SK-N-SH (cell line): ENCODE results near the gene CSTB. TPM values are rescaled to one million over a fixed set of nuclear protein-coding genes. Genes with fewer than 3 reads are reported as not detected.

Experiments
- CTCF ChIA-PET: fragments of 300-600, 350-600 bp; formaldehyde crosslinking; extraction: SDS; loops from one replicate; lab custom pipeline; 2021; lab: Yijun Ruan, JAX
- POLR2A ChIA-PET: fragments of 350-600 bp; sonication (Branson Sonifier 250); formaldehyde crosslinking; extraction: SDS; loops from one replicate; lab custom pipeline; 2020; ENCODE audit warnings: antibody characterized with exemption, inconsistent platforms; lab: Yijun Ruan, JAX
- DNase-seq: peaks from one replicate; pipeline ENCODE4 v3.0.0; 2012
- H2AFZ ChIP-seq: fragments of 200-600 bp; sonication (generic); 2 replicates; pipeline ENCODE4 v1.8.1; 2016; ENCODE audit warnings: antibody characterized with exemption, mild to moderate bottlenecking, low read depth
- H3F3A ChIP-seq: fragments of 200-600 bp; sonication (generic); replicated peaks from 2 replicates; pipeline ENCODE3; 2016; ENCODE audit warnings: antibody characterized with exemption, mild to moderate bottlenecking; ENCODE audit not compliant: insufficient read depth
- H3K27ac ChIP-seq, 2 experiments: fragments of 200-500 bp in 1 of 2; fragments of 200-600 bp in 1 of 2; sonication (Bioruptor generic) in 1 of 2; sonication (generic), shearing (Covaris generic) in 1 of 2; 2 replicates each; pipeline versions ENCODE4 v1.5.1 to v1.6.1; 2014 to 2016; ENCODE audit warnings: low read depth in 2 of 2, inconsistent platforms in 1 of 2, low read length in 1 of 2, mild to moderate bottlenecking in 1 of 2, mixed read lengths in 1 of 2
- H3K27me3 ChIP-seq: fragments of 200-600 bp; sonication (generic), shearing (Covaris generic); 2 replicates; pipeline ENCODE4 v1.6.1; 2016; ENCODE audit warnings: mixed run types; ENCODE audit not compliant: insufficient read depth
- H3K36me3 ChIP-seq, 2 experiments: fragments of 200-500 bp in 1 of 2; fragments of 200-600 bp in 1 of 2; sonication (Bioruptor generic) in 1 of 2; sonication (generic) in 1 of 2; replicated peaks in 1 of 2; 2 replicates each; pipeline versions ENCODE3 to v1.5.1; 2014 to 2016; ENCODE audit warnings: low read length in 1 of 2, mild to moderate bottlenecking in 1 of 2; ENCODE audit not compliant: insufficient read depth in 2 of 2, control insufficient read depth in 1 of 2
- H3K4me1 ChIP-seq, 2 experiments: fragments of 200-500 bp in 1 of 2; fragments of 200-600 bp in 1 of 2; sonication (Bioruptor generic) in 1 of 2; sonication (generic), shearing (Covaris generic) in 1 of 2; 2 replicates each; pipeline versions ENCODE4 v1.5.1 to v1.6.1; 2014 to 2016; ENCODE audit warnings: low read depth in 1 of 2, low read length in 1 of 2, mixed run types in 1 of 2; ENCODE audit not compliant: insufficient read depth in 2 of 2, control insufficient read depth in 1 of 2
- H3K4me2 ChIP-seq: fragments of 200-600 bp; sonication (generic), shearing (Covaris generic); 2 replicates; pipeline ENCODE4 v1.6.1; 2017; ENCODE audit warnings: mixed run types
- H3K4me3 ChIP-seq, 2 experiments: fragments of 200-500 bp in 1 of 2; fragments of 200-600 bp in 1 of 2; sonication (Bioruptor generic) in 1 of 2; sonication (generic), shearing (Covaris generic) in 1 of 2; 2 replicates each; pipeline versions ENCODE4 v1.5.1 to v1.8.1; 2014 to 2016; ENCODE audit warnings: low read depth in 2 of 2, inconsistent platforms in 1 of 2, low read length in 1 of 2, mild to moderate bottlenecking in 1 of 2, mixed read lengths in 1 of 2, moderate library complexity in 1 of 2
- H3K79me2 ChIP-seq: fragments of 200-600 bp; sonication (generic); 2 replicates; pipeline ENCODE4 v1.8.1; 2017; ENCODE audit warnings: mild to moderate bottlenecking; ENCODE audit not compliant: insufficient read depth
- H3K9ac ChIP-seq: fragments of 200-600 bp; sonication (generic); 2 replicates; pipeline ENCODE4 v1.6.1; 2017; ENCODE audit warnings: mixed run types
- H3K9me2 ChIP-seq: fragments of 200-600 bp; sonication (generic); 2 replicates; pipeline ENCODE4 v1.6.1; 2017; ENCODE audit warnings: mixed run types
- H3K9me3 ChIP-seq: fragments of 200-600 bp; sonication (generic); 2 replicates; pipeline ENCODE4 v1.6.1; 2017; ENCODE audit warnings: mixed run types, mild to moderate bottlenecking, moderate library complexity
- H4K20me1 ChIP-seq: fragments of 200-600 bp; sonication (generic); 2 replicates; pipeline ENCODE4 v1.6.1; 2017; ENCODE audit warnings: mild to moderate bottlenecking, mixed run types; ENCODE audit not compliant: insufficient read depth
- CHD2 ChIP-seq: fragments of 150-350 bp; IDR thresholded peaks from 2 replicates; pipeline ENCODE4 v1.6.1; 2018; ENCODE audit warnings: low read length; ENCODE audit not compliant: partially characterized antibody
- EZH2phosphoT487 ChIP-seq: fragments of 200-600 bp; sonication (generic); IDR thresholded peaks from 2 replicates; pipeline ENCODE4 v1.6.1; 2017; ENCODE audit warnings: low read depth, mixed run types, mild to moderate bottlenecking, antibody characterized with exemption, moderate library complexity, borderline replicate concordance
- FOXJ3 ChIP-seq: sonication (generic); formaldehyde crosslinking; IDR thresholded peaks from 2 replicates; pipeline ENCODE4 v1.5.1; 2020; ENCODE audit warnings: mild to moderate bottlenecking, missing genetic modification reagents
- GABPA ChIP-seq: IDR thresholded peaks from 2 replicates; pipeline ENCODE4 v1.4.0; 2012; ENCODE audit warnings: low read depth, mild to moderate bottlenecking
- GATA2 ChIP-seq: sonication (generic); formaldehyde crosslinking; IDR thresholded peaks from 2 replicates; pipeline ENCODE4 v1.5.0; 2020; ENCODE audit warnings: mild to moderate bottlenecking, missing genetic modification reagents
- JUND ChIP-seq: IDR thresholded peaks from 2 replicates; pipeline ENCODE4 v1.4.0; 2012
- MEF2A ChIP-seq: IDR thresholded peaks from 2 replicates; pipeline ENCODE4 v1.4.0; 2012; ENCODE audit warnings: low read depth, borderline replicate concordance
- NFIC ChIP-seq: IDR thresholded peaks from 2 replicates; pipeline ENCODE4 v1.4.0; 2012; ENCODE audit warnings: borderline replicate concordance
- POLR2AphosphoS5 ChIP-seq: IDR thresholded peaks from 2 replicates; pipeline ENCODE4 v1.6.1; 2012; ENCODE audit warnings: low read depth, low read length
- RFX5 ChIP-seq: IDR thresholded peaks from 2 replicates; pipeline ENCODE4 v1.6.1; 2012; ENCODE audit warnings: mild to moderate bottlenecking, improper control_type of control experiment, low read length
- RXRA ChIP-seq: IDR thresholded peaks from 2 replicates; pipeline ENCODE4 v1.4.0; 2012; ENCODE audit warnings: low read depth, mild to moderate bottlenecking, borderline replicate concordance
- SIN3A ChIP-seq: IDR thresholded peaks from 2 replicates; pipeline ENCODE4 v1.6.1; 2012; ENCODE audit warnings: low read depth, mild to moderate bottlenecking, low read length, moderate library complexity, borderline replicate concordance
- SMC3 ChIP-seq: IDR thresholded peaks from 2 replicates; pipeline ENCODE4 v1.6.1; 2012; ENCODE audit warnings: low read depth, low read length, improper control_type of control experiment
- TAF1 ChIP-seq: IDR thresholded peaks from 2 replicates; pipeline ENCODE4 v1.6.1; 2012; ENCODE audit warnings: low read depth, mild to moderate bottlenecking, low read length, moderate library complexity, borderline replicate concordance
- USF2 ChIP-seq: fragments of 150-350 bp; IDR thresholded peaks from 2 replicates; pipeline ENCODE4 v1.6.1; 2017; ENCODE audit warnings: antibody characterized with exemption, low read length, low read depth, borderline replicate concordance
- WGBS: methylation state at CpG from one replicate; pipeline ENCODE4 v1.1.6; 2017; ENCODE audit warnings: low lambda C conversion rate; 5-methylcytosine and 5-hydroxymethylcytosine counted together
- polyA plus RNA-seq, 3 experiments: library from polyadenylated mRNA; depleted of rRNA; stranded (reverse); fragments of >200 nt; gene quantifications; 2 replicates each; pipeline ENCODE4 v1.2.3, GENCODE V29; 2012
- TF ChIP-seq, protein P1 (sequence below): fragments of 150-350 bp; IDR thresholded peaks from 2 replicates; pipeline ENCODE4 v1.6.1; 2016; ENCODE audit warnings: mild to moderate bottlenecking, low read depth, low read length

CSTB gene
- polyA plus RNA-seq, 1 of the 3 experiments (the other 2 are of a cell fraction), result 101 TPM

GRCh38 chr21:43772425-43772821, 3.7 kb downstream of the CSTB start:
- H3K9ac ChIP-seq, result no peak overlapping the region
- H3K79me2 ChIP-seq, result peaks cover 17% of the 10 kb centered on the region; the same call in 1 of the 2 replicates
- H3K4me1 ChIP-seq, result peaks cover 0 to 11% of the 10 kb centered on the region in 2 experiments; a peak in 2 of 4 replicates
- H3K36me3 ChIP-seq, result peaks cover 10 to 13% of the 10 kb centered on the region in 2 experiments
- H3K4me3 ChIP-seq, result no peak overlapping the region
- no peak for TF ChIP-seq EZH2phosphoT487
- TF ChIP-seq POLR2AphosphoS5, result no peak
- TF ChIP-seq, protein P1, sequence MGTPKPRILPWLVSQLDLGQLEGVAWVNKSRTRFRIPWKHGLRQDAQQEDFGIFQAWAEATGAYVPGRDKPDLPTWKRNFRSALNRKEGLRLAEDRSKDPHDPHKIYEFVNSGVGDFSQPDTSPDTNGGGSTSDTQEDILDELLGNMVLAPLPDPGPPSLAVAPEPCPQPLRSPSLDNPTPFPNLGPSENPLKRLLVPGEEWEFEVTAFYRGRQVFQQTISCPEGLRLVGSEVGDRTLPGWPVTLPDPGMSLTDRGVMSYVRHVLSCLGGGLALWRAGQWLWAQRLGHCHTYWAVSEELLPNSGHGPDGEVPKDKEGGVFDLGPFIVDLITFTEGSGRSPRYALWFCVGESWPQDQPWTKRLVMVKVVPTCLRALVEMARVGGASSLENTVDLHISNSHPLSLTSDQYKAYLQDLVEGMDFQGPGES, result no peak
- no peak for TF ChIP-seq NFIC
- TF ChIP-seq GATA2 (CRISPR knock-in tag), result no peak
- no peak for TF ChIP-seq SIN3A
- no peak for TF ChIP-seq RXRA
- no peak for TF ChIP-seq TAF1
- no peak for TF ChIP-seq RFX5
- TF ChIP-seq JUND, result no peak
- no peak for TF ChIP-seq CHD2
- TF ChIP-seq MEF2A, result no peak
- TF ChIP-seq GABPA, result no peak
- no peak for TF ChIP-seq USF2
- TF ChIP-seq SMC3, result no peak
- TF ChIP-seq FOXJ3 (CRISPR knock-in tag), result no peak
- TF ChIP-seq, all 33 proteins: peak for 0
- Histone ChIP-seq H3K9me3 (no peaks in the 10 kb centered on the region), H4K20me1 (no peaks in the 10 kb centered on the region), H3K27ac (no peak overlapping the region), H3K27me3 (no peaks in the 10 kb centered on the region), H3K9me2 (no peaks in the 10 kb centered on the region), H3K4me2 (no peak overlapping the region), H3F3A (peaks cover 17% of the 10 kb centered on the region), H2AFZ (no peak overlapping the region)
- ChIA-PET CTCF (interaction anchor here (1.0 to 1.3 kb wide), 3 partner anchors 10 to 17 kb away, joined by 3 to 6 read pairs (median 3); partner anchors contain the start of gene RRP1), POLR2A (interaction anchor here (0.6 to 0.8 kb wide), 2 partner anchors 44 to 939 kb away, joined by 3 to 4 read pairs; no protein-coding TSS in a partner anchor)
- DNase-seq, result no peak
- WGBS, result 90% methylated on average over 6 of the region's 6 CpGs
